PC-3 (cell line): ENCODE data around the gene SLC8A1. TPM values are rescaled to one million over a fixed set of nuclear protein-coding genes. Genes with fewer than 3 reads are reported as not detected.

Experiments used
- ATAC-seq: fragments of 200-7000 bp; cut with Tn5 transposase; 2 replicates; pipeline ENCODE4 v1.9.1; 2020; ENCODE audit warnings: mild to moderate bottlenecking, moderate library complexity
- BruUV-seq: library from RNA; stranded (reverse); fragments of 400-500 nt; replicated peaks from 2 replicates; lab custom pipeline; 2021; lab: Mats Ljungman, UMichigan
- CTCF ChIA-PET: fragments of 300-600 bp; sonication (Branson Sonifier 250); formaldehyde crosslinking; loops from one replicate; lab custom pipeline; 2022; ENCODE audit warnings: antibody characterized with exemption; lab: Charles Lee
- POLR2A ChIA-PET: fragments of 300-600 bp; sonication (Branson Sonifier 250); formaldehyde crosslinking; loops from one replicate; lab custom pipeline; 2022; ENCODE audit warnings: antibody characterized with exemption; ENCODE audit not compliant: unreplicated experiment; lab: Charles Lee
- DNase-seq: peaks from one replicate; pipeline ENCODE4 v3.0.0-alpha.2; 2015
- H2AFZ ChIP-seq: fragments of 300-600 bp; sonication (generic); 2 replicates; pipeline ENCODE4 v1.6.0; 2016; ENCODE audit warnings: antibody characterized with exemption, low read length
- H3F3A ChIP-seq: fragments of 300-600 bp; sonication (generic); one replicate; pipeline ENCODE4 v1.6.0; 2017; ENCODE audit warnings: antibody characterized with exemption, low read length, control low read depth, mild to moderate bottlenecking; ENCODE audit not compliant: unreplicated experiment
- H3K27ac ChIP-seq: fragments of 300-600 bp; sonication (generic); 2 replicates; pipeline ENCODE4 v1.5.1; 2016; ENCODE audit warnings: mild to moderate bottlenecking, low read length
- H3K27me3 ChIP-seq: fragments of 300-600 bp; sonication (generic); 2 replicates; pipeline ENCODE4 v1.6.1; 2016; ENCODE audit warnings: low read length, mixed read lengths
- H3K36me3 ChIP-seq: fragments of 300-600 bp; sonication (generic); 2 replicates; pipeline ENCODE4 v1.6.1; 2016; ENCODE audit warnings: low read depth, mixed run types, low read length, mixed read lengths
- H3K4me1 ChIP-seq: fragments of 300-600 bp; sonication (generic); 2 replicates; pipeline ENCODE4 v1.5.1; 2016; ENCODE audit warnings: low read length; ENCODE audit not compliant: insufficient read depth
- H3K4me2 ChIP-seq: fragments of 300-600 bp; sonication (generic); 2 replicates; pipeline ENCODE4 v1.6.0; 2016; ENCODE audit warnings: low read length
- H3K4me3 ChIP-seq: fragments of 300-600 bp; sonication (generic); 2 replicates; pipeline ENCODE4 v1.5.1; 2016; ENCODE audit warnings: mild to moderate bottlenecking, low read length, mixed read lengths
- H3K79me2 ChIP-seq: fragments of 300-600 bp; sonication (generic); 2 replicates; pipeline ENCODE4 v1.6.1; 2017; ENCODE audit warnings: low read length, mixed read lengths
- H3K9ac ChIP-seq: fragments of 300-600 bp; sonication (generic); 2 replicates; pipeline ENCODE4 v1.6.0; 2016; ENCODE audit warnings: mild to moderate bottlenecking, low read length
- H3K9me2 ChIP-seq: fragments of 300-600 bp; sonication (generic); replicated peaks from 2 replicates; pipeline ENCODE4 v1.6.1; 2016; ENCODE audit warnings: mixed run types, low read length, mixed read lengths
- H3K9me3 ChIP-seq: fragments of 300-600 bp; sonication (generic); 2 replicates; pipeline ENCODE4 v1.6.1; 2016; ENCODE audit warnings: low read length, mixed read lengths
- H4K20me1 ChIP-seq: fragments of 300-600 bp; sonication (generic); 2 replicates; pipeline ENCODE4 v1.6.1; 2016; ENCODE audit warnings: low read length, mixed read lengths
- CTCF ChIP-seq: fragments of 300-600 bp; sonication (generic); conservative IDR thresholded peaks from 2 replicates; pipeline ENCODE4 v1.5.1; 2017; ENCODE audit warnings: antibody characterized with exemption, low read depth, mild to moderate bottlenecking, low read length
- EZH2 ChIP-seq: fragments of 300-600 bp; sonication (generic); IDR thresholded peaks from one replicate; pipeline ENCODE4 v1.6.1; 2017; ENCODE audit warnings: antibody characterized with exemption, mild to moderate bottlenecking, low read length; ENCODE audit not compliant: unreplicated experiment
- EZH2phosphoT487 ChIP-seq: fragments of 300-600 bp; sonication (generic); IDR thresholded peaks from 2 replicates; pipeline ENCODE4 v1.6.1; 2018; ENCODE audit warnings: mild to moderate bottlenecking, antibody characterized with exemption, low read length, borderline replicate concordance
- intact Hi-C: fragments of 100-400 bp; cut with micrococcal nuclease; formaldehyde crosslinking; loops from 2 replicates; pipeline ENCODE4 v1.9.0; 2023
- total RNA-seq: library from RNA; depleted of rRNA; stranded (reverse); fragments of >200 nt; gene quantifications from 2 replicates; pipeline ENCODE4 v1.2.3, GENCODE V29; 2014

The SLC8A1 gene
- total RNA-seq, 1 experiment from 2014 or later: 1.3 TPM

GRCh38 chr2:40184551-40184950, 267.3 kb downstream of the SLC8A1 start:
- no peaks in the 10 kb centered on the region for H4K20me1 ChIP-seq
- DNase-seq: no peak

GRCh38 chr2:40181855-40182254, 270.0 kb downstream of the SLC8A1 start:
- no peak overlapping the region for H3K27ac ChIP-seq
- CTCF ChIA-PET: no interaction called here
- H3K79me2 ChIP-seq: no peaks in the 10 kb centered on the region
- POLR2A ChIA-PET: no interaction called here
- DNase-seq (no peak), ATAC-seq (no peak)
- no peak overlapping the region for H3K9ac ChIP-seq
- BruUV-seq: no TSS peak
- intact Hi-C loops: no loop called here
- no peaks in the 10 kb centered on the region for H3K27me3 ChIP-seq
- H3K9me3 ChIP-seq: no peaks in the 10 kb centered on the region
- no peak overlapping the region for H2AFZ ChIP-seq
- H3K36me3 ChIP-seq: no peaks in the 10 kb centered on the region
- H3K4me3 ChIP-seq: no peak overlapping the region
- no peaks in the 10 kb centered on the region for H3F3A ChIP-seq
- H3K4me1 ChIP-seq: no peaks in the 10 kb centered on the region
- H4K20me1 ChIP-seq: no peaks in the 10 kb centered on the region
- no peak overlapping the region for H3K4me2 ChIP-seq
- TF ChIP-seq EZH2phosphoT487 (no peak), EZH2 (no peak), CTCF (no peak)
- no peaks in the 10 kb centered on the region for H3K9me2 ChIP-seq

More at GRCh38 chr2:40184551-40184950, 267.3 kb downstream of the SLC8A1 start:
- ChIA-PET POLR2A (no interaction called here), CTCF (interaction anchor here (0.6 kb wide), 1 partner anchor 271 kb away, joined by 17 read pairs; no protein-coding TSS in a partner anchor)
- Histone ChIP-seq H3K79me2 (no peaks in the 10 kb centered on the region), H3F3A (no peaks in the 10 kb centered on the region), H3K9me2 (no peaks in the 10 kb centered on the region), H3K4me2 (no peak overlapping the region), H3K4me3 (no peak overlapping the region), H3K27me3 (no peaks in the 10 kb centered on the region), H3K27ac (no peak overlapping the region), H3K9ac (no peak overlapping the region), H2AFZ (no peak overlapping the region), H3K9me3 (no peaks in the 10 kb centered on the region), H3K4me1 (no peaks in the 10 kb centered on the region), H3K36me3 (no peaks in the 10 kb centered on the region)
- BruUV-seq: no TSS peak
- intact Hi-C loops: no loop called here
- TF ChIP-seq CTCF: no peak
- TF ChIP-seq EZH2phosphoT487: no peak
- no peak for TF ChIP-seq EZH2
- no peak for ATAC-seq

GRCh38 chr2:40179801-40180200, 272.1 kb downstream of the SLC8A1 start:
- ChIA-PET CTCF (interaction anchor here (0.6 kb wide), 1 partner anchor 27 kb away, joined by 3 read pairs; no protein-coding TSS in a partner anchor), POLR2A (no interaction called here)
- H3K9ac ChIP-seq: no peak overlapping the region
- intact Hi-C loops: no loop called here
- H3K36me3 ChIP-seq: no peaks in the 10 kb centered on the region
- no peak for ATAC-seq
- H3K4me2 ChIP-seq: no peak overlapping the region
- no peaks in the 10 kb centered on the region for H3K27me3 ChIP-seq
- H3K79me2 ChIP-seq: no peaks in the 10 kb centered on the region
- no peaks in the 10 kb centered on the region for H4K20me1 ChIP-seq
- no peak overlapping the region for H3K27ac ChIP-seq
- H3K4me1 ChIP-seq: no peaks in the 10 kb centered on the region
- no peak for TF ChIP-seq EZH2phosphoT487
- no peak for TF ChIP-seq CTCF
- no peak for TF ChIP-seq EZH2
- H2AFZ ChIP-seq: no peak overlapping the region
- no peaks in the 10 kb centered on the region for H3F3A ChIP-seq
- no peaks in the 10 kb centered on the region for H3K9me2 ChIP-seq
- H3K4me3 ChIP-seq: no peak overlapping the region
- no peak for DNase-seq
- BruUV-seq: no TSS peak
- no peaks in the 10 kb centered on the region for H3K9me3 ChIP-seq
